Loucy (cell line): ENCODE data around the gene PLEKHG4B.

ENCODE experiments used
- CTCF ChIP-seq: fragments of 200-600 bp; sonication (generic); conservative IDR thresholded peaks from 2 replicates; pipeline ENCODE4 v1.5.1; 2014; ENCODE audit warnings: mild to moderate bottlenecking, antibody characterized with exemption, low read length
- EZH2phosphoT487 ChIP-seq: fragments of 200-600 bp; IDR thresholded peaks from 2 replicates; pipeline ENCODE4 v1.6.1; 2018; ENCODE audit warnings: antibody characterized with exemption, mild to moderate bottlenecking, moderate library complexity, borderline replicate concordance

GRCh38 chr5:162565-163337 is 70.8 kb downstream of the PLEKHG4B start:
- no peak for TF ChIP-seq CTCF
- TF ChIP-seq EZH2phosphoT487: no peak
